NOMO-1 treated with DMSO at 0.1 percent for 48 hours (cell line): ENCODE measurements around the gene TMC6.

Experiments used
- DNase-seq: peaks from one replicate; lab custom pipeline; 2025; ENCODE audit not compliant: unreplicated experiment; lab: John Stamatoyannopoulos, UW

The TMC6 gene

GRCh38 chr17:78135858-78136500, 7.4 kb upstream of the TMC6 start:
- no peak for DNase-seq

DNA sequence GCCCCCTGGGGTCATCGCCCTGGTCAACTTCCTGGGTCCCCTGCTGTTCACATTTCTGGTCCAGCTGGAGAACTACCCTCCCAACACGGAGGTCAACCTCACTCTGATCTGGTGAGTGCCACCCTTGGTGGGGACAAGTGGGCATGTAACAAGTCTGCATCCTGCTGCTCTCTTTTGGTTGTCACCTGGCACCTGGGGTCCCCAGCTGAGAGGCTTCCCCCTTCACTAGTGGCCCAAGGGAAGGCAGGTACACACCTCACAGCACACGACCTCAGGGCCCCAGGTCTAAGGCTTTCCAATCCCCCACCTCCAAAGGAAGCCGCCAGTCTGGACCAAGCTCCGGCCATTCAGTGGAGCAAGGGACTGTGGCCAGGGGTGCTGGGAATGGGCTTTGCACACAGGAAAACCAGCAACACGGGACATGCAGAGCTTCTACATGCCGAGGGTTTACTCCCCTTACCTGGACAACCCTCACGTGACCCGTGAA, 6.4 kb upstream of the TMC6 start:
- DNase-seq, result no peak

GRCh38 chr17:78133971-78134898, 5.7 kb upstream of the TMC6 start:
- DNase-seq, result peak; percentile 27

DNA sequence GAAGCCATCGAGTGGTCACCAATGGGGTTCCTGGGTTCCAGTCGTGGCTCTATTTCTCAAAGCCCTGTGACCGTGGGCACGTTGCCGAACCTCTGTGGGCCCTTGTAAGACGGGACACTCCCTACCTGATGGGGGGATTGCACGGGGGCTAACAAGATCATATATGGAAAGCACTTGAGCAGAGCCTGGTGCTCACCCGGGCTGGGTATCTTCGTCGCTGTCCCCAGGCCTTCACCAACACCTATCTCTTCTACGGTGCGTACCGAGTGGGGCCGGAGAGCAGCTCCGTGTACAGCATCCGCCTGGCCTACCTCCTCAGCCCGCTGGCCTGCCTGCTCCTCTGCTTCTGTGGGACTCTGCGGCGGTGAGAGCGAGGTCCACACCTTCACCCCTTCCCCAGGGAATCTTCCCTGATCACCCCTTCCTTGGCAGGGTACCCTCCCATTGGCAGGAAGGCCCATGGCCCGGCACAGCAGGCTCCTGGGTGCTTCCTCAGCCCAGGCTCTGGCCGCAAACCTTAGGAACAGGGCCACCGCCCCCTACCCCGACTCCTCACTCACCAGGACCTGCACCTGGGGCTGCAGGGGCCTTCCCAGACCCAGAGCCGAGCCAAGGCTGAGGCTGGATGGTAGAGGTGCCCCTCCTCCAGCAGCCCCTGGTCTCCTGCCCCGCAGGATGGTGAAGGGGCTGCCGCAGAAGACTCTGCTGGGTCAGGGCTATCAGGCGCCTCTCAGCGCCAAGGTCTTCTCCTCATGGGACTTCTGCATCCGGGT, 4.8 kb upstream of the TMC6 start:
- DNase-seq, result no peak

GRCh38 chr17:78132767-78133178, 4.2 kb upstream of the TMC6 start:
- no peak for DNase-seq

GRCh38 chr17:78132084-78132676, 3.6 kb upstream of the TMC6 start:
- no peak for DNase-seq

- DNase-seq, result no peak
Measured at GRCh38 chr17:78131172-78132083, 2.9 kb upstream of the TMC6 start.

- peak; percentile 89 for DNase-seq
Measured at GRCh38 chr17:78130437-78131101, 2.0 kb upstream of the TMC6 start, which contains the start of gene TMC8. TSS of gene TMC8 (plus strand) at chr17:78130771. CDS start at chr17:78131589, 818 bp downstream.

- DNase-seq, result no peak
Measured at GRCh38 chr17:78130090-78130436, 1.5 kb upstream of the TMC6 start.

- peak; percentile 22 for DNase-seq
Measured at GRCh38 chr17:78129351-78130089, 965 bp upstream of the TMC6 start.

GRCh38 chr17:78127888-78128550, 536 bp downstream of the TMC6 start:
- no peak for DNase-seq

DNA sequence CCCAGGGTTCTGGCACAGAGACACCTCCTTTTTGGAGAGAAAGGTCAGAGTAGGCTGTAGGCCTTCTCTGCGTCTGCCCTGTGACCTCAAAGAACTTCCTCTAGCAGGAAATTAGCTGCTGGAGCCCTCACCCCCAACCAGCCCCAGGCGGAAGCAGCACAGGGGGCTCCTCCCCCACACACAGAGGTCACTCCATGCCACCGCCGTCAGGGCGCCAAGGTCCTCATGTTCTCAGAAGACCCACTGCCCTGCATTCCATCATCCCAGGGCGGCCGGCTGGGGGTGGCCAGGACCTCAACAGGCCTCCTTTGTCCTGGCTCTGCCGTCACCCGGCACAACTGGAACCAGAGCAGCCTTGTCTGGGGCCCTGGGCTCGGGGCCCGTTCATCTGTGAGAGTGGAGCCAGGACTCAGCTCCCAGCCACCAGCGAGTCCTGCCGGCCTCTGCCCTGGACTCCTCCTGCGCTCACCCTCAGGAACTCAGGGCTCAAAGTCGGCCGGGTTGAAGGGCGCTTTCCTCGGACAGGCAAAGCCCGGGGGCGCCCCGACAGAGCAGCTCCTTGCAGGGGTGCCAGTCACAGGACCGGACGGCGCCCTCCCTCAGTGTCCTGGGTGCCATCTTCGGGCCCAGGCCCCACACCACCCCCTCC, 1.2 kb downstream of the TMC6 start:
- DNase-seq, result peak; percentile 86

DNA sequence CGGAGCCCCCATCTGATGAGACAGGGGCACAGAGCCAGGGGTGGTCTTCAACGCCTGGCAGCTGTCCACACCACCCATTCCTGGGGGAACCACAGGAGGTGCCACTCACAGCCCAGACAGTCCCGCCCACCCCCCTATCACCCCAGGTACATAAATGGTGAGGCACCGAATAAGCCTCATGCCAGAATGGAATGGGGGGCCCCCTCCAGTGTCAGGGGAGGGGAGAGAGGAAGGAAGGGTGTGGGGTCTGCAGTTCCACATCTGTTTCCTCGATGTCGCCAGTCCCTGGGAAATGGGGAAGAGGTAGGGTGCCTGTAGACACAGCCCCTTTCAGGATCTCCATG, 1.7 kb downstream of the TMC6 start:
- DNase-seq, result no peak

- no peak for DNase-seq
Measured at GRCh38 chr17:78125976-78126894, 2.3 kb downstream of the TMC6 start.

- DNase-seq, result no peak
Measured at GRCh38 chr17:78125138-78125913, 3.2 kb downstream of the TMC6 start.

GRCh38 chr17:78124836-78125137, 3.8 kb downstream of the TMC6 start:
- no peak for DNase-seq
